ENCODE results near the gene KMT2A. TPM values are rescaled to one million over a fixed set of nuclear protein-coding genes. Genes with fewer than 3 reads are reported as not detected.

KMT2A gene
- total RNA-seq, 1 experiment from 2014 or later = 116 TPM

DNA sequence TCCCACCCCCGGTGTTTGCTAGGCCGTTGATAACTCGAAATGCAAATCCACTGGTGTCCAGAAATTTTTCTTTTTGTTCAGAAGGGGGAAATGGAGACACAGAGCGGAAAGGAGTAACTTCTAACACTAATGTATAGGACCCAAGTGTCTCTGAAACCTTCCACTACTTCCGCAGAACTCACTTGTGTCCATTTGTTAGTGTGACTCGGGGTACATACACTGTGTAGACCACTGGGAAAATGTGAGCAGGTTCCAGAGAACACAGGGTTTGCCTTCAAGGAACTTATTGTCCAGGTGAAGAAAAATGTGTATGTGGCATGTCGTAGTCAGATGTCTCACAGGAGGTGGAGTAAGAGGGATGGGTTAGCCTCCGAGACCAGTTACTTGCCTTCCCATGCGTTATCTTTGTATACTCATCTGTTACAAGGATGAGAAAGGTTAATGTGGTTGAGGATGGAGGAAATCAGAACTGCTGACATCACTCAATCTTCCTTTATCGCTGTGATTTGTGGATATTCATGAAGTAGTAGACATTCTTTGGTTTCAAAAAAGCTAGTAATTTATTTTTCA lies 136.8 kb downstream of the KMT2A start:
- peak overlapping the region; percentile 98 for H3K27ac ChIP-seq (ENCODE audit: low read depth, low read length, poor library complexity, severe bottlenecking)
- H3K27me3 ChIP-seq (replicated peaks; ENCODE audit: insufficient read depth, low read depth, low read length, poor library complexity) = no peaks in the 10 kb centered on the region
- intact Hi-C loops (cut with micrococcal nuclease; ENCODE audit: unreplicated experiment) = no loop called here
- POLR2A ChIA-PET (ENCODE audit: low non-redundant PET) = no interaction called here
- BruUV-seq (replicated peaks) = no TSS peak
- peak; percentile 37 for DNase-seq (ENCODE audit: low spot score)
- TF ChIP-seq, protein P1, sequence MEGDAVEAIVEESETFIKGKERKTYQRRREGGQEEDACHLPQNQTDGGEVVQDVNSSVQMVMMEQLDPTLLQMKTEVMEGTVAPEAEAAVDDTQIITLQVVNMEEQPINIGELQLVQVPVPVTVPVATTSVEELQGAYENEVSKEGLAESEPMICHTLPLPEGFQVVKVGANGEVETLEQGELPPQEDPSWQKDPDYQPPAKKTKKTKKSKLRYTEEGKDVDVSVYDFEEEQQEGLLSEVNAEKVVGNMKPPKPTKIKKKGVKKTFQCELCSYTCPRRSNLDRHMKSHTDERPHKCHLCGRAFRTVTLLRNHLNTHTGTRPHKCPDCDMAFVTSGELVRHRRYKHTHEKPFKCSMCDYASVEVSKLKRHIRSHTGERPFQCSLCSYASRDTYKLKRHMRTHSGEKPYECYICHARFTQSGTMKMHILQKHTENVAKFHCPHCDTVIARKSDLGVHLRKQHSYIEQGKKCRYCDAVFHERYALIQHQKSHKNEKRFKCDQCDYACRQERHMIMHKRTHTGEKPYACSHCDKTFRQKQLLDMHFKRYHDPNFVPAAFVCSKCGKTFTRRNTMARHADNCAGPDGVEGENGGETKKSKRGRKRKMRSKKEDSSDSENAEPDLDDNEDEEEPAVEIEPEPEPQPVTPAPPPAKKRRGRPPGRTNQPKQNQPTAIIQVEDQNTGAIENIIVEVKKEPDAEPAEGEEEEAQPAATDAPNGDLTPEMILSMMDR (conservative IDR thresholded peaks at IDR 0.05; ENCODE audit: low read depth, low read length) = no peak
- TF ChIP-seq EZH2 (IDR thresholded peaks at IDR 0.05; ENCODE audit: borderline replicate concordance, low read depth, low read length, poor library complexity, severe bottlenecking) = no peak
- H3K9me3 ChIP-seq (ENCODE audit: low read depth, low read length, poor library complexity, severe bottlenecking) = no peaks in the 10 kb centered on the region
- H3K4me3 ChIP-seq (ENCODE audit: low read depth, low read length, poor library complexity, severe bottlenecking) = peak overlapping the region; percentile 100
- H3K4me1 ChIP-seq (ENCODE audit: insufficient read depth, low read length, poor library complexity, severe bottlenecking) = peaks cover 28% of the 10 kb centered on the region
- no peaks in the 10 kb centered on the region for H3K36me3 ChIP-seq (ENCODE audit: insufficient read depth, low read length, poor library complexity, severe bottlenecking)
- CTCF ChIA-PET = no interaction called here

DNA sequence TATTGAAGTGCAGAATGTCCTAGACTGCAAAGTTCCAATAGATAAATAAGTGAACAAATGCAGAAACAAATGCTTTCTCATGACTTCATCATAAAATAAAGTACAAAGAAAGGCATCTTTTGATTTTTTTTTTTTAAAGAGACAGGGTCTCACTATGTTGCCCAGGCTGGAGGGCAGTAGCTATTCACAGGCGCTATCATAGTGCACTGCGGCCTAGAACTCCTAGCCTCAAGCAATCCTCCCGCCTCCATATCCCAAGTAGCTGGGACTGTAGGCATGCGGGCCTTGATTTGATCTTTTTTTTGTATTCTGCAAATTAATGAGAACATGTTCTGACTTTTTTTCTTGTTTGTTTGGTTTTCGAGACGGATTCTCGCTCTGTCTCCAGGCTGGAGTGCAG lies 138.3 kb downstream of the KMT2A start:
- CTCF ChIA-PET = interaction anchor here (0.7 kb wide), 1 partner anchor 44 kb away, joined by 3 read pairs; no protein-coding TSS in a partner anchor
- intact Hi-C loops (cut with micrococcal nuclease; ENCODE audit: unreplicated experiment) = no loop called here
- Histone ChIP-seq H3K27ac (ENCODE audit: low read depth, low read length, poor library complexity, severe bottlenecking) (no peak overlapping the region), H3K36me3 (ENCODE audit: insufficient read depth, low read length, poor library complexity, severe bottlenecking) (no peaks in the 10 kb centered on the region), H3K4me1 (ENCODE audit: insufficient read depth, low read length, poor library complexity, severe bottlenecking) (peaks cover 28% of the 10 kb centered on the region), H3K4me3 (ENCODE audit: low read depth, low read length, poor library complexity, severe bottlenecking) (no peak overlapping the region), H3K27me3 (replicated peaks; ENCODE audit: insufficient read depth, low read depth, low read length, poor library complexity) (no peaks in the 10 kb centered on the region), H3K9me3 (ENCODE audit: low read depth, low read length, poor library complexity, severe bottlenecking) (no peaks in the 10 kb centered on the region)
- TF ChIP-seq, protein P1 (conservative IDR thresholded peaks at IDR 0.05; ENCODE audit: low read depth, low read length) = no peak
- TF ChIP-seq EZH2 (IDR thresholded peaks at IDR 0.05; ENCODE audit: borderline replicate concordance, low read depth, low read length, poor library complexity, severe bottlenecking) = no peak
- BruUV-seq (replicated peaks) = no TSS peak
- no peak for DNase-seq (ENCODE audit: low spot score)
- POLR2A ChIA-PET (ENCODE audit: low non-redundant PET) = no interaction called here

Other genes with a start within 250 kb of the KMT2A start
- gene JAML, start 211.5 kb upstream of the KMT2A start, total RNA-seq (2021) = not detected in 2 replicates
- gene MPZL3, start 184.1 kb upstream of the KMT2A start, total RNA-seq (2021) = 0.33 and 0.52 TPM in 2 replicates
- not detected in 2 replicates for gene MPZL2, start 172.2 kb upstream of the KMT2A start, total RNA-seq (2021)
- gene CD3E, start 131.8 kb upstream of the KMT2A start, total RNA-seq (2021) = not detected in 2 replicates
- not detected in 2 replicates for gene CD3D, start 93.8 kb upstream of the KMT2A start, total RNA-seq (2021)
- not detected in 2 replicates for gene CD3G, start 92.1 kb upstream of the KMT2A start, total RNA-seq (2021)
- gene UBE4A, start 76.9 kb upstream of the KMT2A start, total RNA-seq (2021) = 52.0 and 54.2 TPM in 2 replicates
- gene ATP5MG, start 34.9 kb upstream of the KMT2A start, total RNA-seq (2021) = 303 and 334 TPM in 2 replicates
- 0.39 and 1.1 TPM in 2 replicates for gene TTC36, start 91.0 kb downstream of the KMT2A start, total RNA-seq (2021)
- 13.2 and 13.4 TPM in 2 replicates for gene TMEM25, start 94.7 kb downstream of the KMT2A start, total RNA-seq (2021)
- gene IFT46, start 129.4 kb downstream of the KMT2A start, total RNA-seq (2021) = 34.3 and 34.6 TPM in 2 replicates
- 217 and 220 TPM in 2 replicates for gene ARCN1, start 135.9 kb downstream of the KMT2A start, total RNA-seq (2021)
- gene PHLDB1, start 171.1 kb downstream of the KMT2A start, total RNA-seq (2021) = 48.7 and 58.7 TPM in 2 replicates
- gene TREH, start 243.2 kb downstream of the KMT2A start, total RNA-seq (2021) = not detected in 2 replicates

Data from A673 (cell line).